ENCODE measurements around the gene ZMYND15. TPM values are rescaled to one million over a fixed set of nuclear protein-coding genes. Genes with fewer than 3 reads are reported as not detected.

Gene ZMYND15
- total and polyA plus RNA-seq, 2 experiments from 2014 or later: 2.9 to 4.1 TPM

DNA sequence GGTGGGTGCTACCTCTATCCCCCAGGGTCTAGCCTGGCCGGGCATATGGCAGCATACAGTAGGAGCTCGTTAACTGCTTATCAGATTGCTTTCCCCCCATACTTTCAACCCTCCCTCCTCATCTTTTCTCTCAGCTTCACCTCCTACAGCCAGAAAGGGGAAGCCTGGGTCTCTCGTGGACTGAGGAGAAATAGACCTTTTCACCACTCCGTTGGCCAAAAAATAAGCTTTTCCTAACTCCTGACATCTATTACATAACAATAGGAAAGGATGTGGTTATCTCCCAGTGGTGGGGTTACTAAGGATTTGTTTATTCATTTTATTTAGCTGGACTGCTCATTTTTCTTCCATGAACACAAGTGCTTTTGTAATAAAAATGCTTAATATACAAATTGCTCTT lies 9.1 kb downstream of the ZMYND15 start:
- no peak overlapping the region for H3K4me2 ChIP-seq
- peaks cover 12% of the 10 kb centered on the region for H3K4me1 ChIP-seq (ENCODE audit: insufficient read depth)
- H3K9me3 ChIP-seq (ENCODE audit: low read depth): no peaks in the 10 kb centered on the region
- no peak overlapping the region for H3K27ac ChIP-seq
- WGBS (ENCODE audit: low lambda C conversion rate, missing lambda C conversion rate): 73% methylated on average over 4 of the region's 4 CpGs
- H2AFZ ChIP-seq: no peak overlapping the region
- no peaks in the 10 kb centered on the region for H3K36me3 ChIP-seq (replicated peaks; ENCODE audit: insufficient read depth, low read depth)
- no peaks in the 10 kb centered on the region for H3K9me2 ChIP-seq (replicated peaks; ENCODE audit: insufficient read depth)
- TF ChIP-seq EZH2 (IDR thresholded peaks at IDR 0.05; ENCODE audit: borderline replicate concordance) (no peak), EZH2phosphoT487 (IDR thresholded peaks at IDR 0.05; ENCODE audit: low read depth, severe bottlenecking, unreplicated experiment) (no peak)
- TF ChIP-seq, protein P1, sequence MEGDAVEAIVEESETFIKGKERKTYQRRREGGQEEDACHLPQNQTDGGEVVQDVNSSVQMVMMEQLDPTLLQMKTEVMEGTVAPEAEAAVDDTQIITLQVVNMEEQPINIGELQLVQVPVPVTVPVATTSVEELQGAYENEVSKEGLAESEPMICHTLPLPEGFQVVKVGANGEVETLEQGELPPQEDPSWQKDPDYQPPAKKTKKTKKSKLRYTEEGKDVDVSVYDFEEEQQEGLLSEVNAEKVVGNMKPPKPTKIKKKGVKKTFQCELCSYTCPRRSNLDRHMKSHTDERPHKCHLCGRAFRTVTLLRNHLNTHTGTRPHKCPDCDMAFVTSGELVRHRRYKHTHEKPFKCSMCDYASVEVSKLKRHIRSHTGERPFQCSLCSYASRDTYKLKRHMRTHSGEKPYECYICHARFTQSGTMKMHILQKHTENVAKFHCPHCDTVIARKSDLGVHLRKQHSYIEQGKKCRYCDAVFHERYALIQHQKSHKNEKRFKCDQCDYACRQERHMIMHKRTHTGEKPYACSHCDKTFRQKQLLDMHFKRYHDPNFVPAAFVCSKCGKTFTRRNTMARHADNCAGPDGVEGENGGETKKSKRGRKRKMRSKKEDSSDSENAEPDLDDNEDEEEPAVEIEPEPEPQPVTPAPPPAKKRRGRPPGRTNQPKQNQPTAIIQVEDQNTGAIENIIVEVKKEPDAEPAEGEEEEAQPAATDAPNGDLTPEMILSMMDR (IDR thresholded peaks at IDR 0.05; ENCODE audit: poor library complexity): no peak
- H3K79me2 ChIP-seq: no peaks in the 10 kb centered on the region
- no peak for DNase-seq (ENCODE audit: low spot score)
- H3K27me3 ChIP-seq: peaks cover 25% of the 10 kb centered on the region
- H3K4me3 ChIP-seq: no peak overlapping the region
- H4K20me1 ChIP-seq (ENCODE audit: insufficient read depth, poor library complexity, severe bottlenecking): no peaks in the 10 kb centered on the region

DNA sequence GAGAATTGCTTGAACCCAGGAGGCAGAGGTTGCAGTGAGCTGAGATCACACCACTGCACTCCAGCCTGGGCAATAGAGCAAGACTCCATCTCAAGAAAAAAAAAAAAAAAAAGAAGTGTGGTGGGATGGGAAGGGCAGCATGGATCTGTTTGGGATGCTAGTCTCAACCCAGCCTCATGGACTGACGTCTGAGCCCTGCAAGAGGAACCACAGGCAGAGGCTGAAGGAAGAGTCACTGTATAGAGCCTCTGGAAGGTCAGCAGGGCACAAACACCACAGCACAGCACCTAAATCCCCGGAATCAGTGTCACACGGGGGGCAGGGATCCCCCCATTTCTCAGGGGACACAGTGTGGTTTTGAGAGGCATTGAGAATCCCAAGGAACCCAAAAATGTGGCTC lies 11.0 kb downstream of the ZMYND15 start:
- Histone ChIP-seq H2AFZ (no peak overlapping the region), H3K9me2 (replicated peaks; ENCODE audit: insufficient read depth) (no peaks in the 10 kb centered on the region), H3K27me3 (peaks cover 12% of the 10 kb centered on the region), H4K20me1 (ENCODE audit: insufficient read depth, poor library complexity, severe bottlenecking) (no peaks in the 10 kb centered on the region), H3K79me2 (no peaks in the 10 kb centered on the region), H3K36me3 (replicated peaks; ENCODE audit: insufficient read depth, low read depth) (no peaks in the 10 kb centered on the region), H3K9me3 (ENCODE audit: low read depth) (no peaks in the 10 kb centered on the region), H3K4me1 (ENCODE audit: insufficient read depth) (peaks cover 3% of the 10 kb centered on the region), H3K4me3 (no peak overlapping the region), H3K27ac (no peak overlapping the region), H3K4me2 (no peak overlapping the region)
- 56% methylated on average over 3 of the region's 3 CpGs for WGBS (ENCODE audit: low lambda C conversion rate, missing lambda C conversion rate)
- DNase-seq (ENCODE audit: low spot score): no peak
- TF ChIP-seq, protein P1 (IDR thresholded peaks at IDR 0.05; ENCODE audit: poor library complexity): no peak
- TF ChIP-seq EZH2 (IDR thresholded peaks at IDR 0.05; ENCODE audit: borderline replicate concordance) (no peak), EZH2phosphoT487 (IDR thresholded peaks at IDR 0.05; ENCODE audit: low read depth, severe bottlenecking, unreplicated experiment) (no peak)

DNA sequence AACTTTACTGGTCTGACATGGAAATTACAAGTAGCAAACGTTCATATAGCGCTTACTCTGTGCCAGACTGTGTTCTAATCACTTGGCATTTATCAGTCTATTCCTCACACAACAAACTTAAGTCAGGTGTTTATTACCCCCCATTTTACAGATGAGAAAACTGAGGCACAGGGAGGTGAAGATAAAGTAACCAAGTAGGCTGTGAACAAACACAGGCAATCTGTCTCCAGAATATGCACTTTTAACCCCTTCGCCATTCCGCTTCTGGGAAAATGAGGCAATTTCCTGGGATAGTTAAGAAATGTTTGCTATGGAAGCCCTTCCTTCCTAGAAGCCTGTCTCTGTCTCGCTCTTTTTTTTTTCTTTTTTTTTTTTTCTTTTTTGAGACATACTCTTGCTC lies 12.3 kb downstream of the ZMYND15 start:
- H3K4me3 ChIP-seq: no peak overlapping the region
- DNase-seq (ENCODE audit: low spot score): no peak
- H3K27me3 ChIP-seq: peaks cover 10% of the 10 kb centered on the region
- H3K79me2 ChIP-seq: no peaks in the 10 kb centered on the region
- H3K9me2 ChIP-seq (replicated peaks; ENCODE audit: insufficient read depth): no peaks in the 10 kb centered on the region
- H3K4me2 ChIP-seq: no peak overlapping the region
- H3K4me1 ChIP-seq (ENCODE audit: insufficient read depth): no peaks in the 10 kb centered on the region
- no peak overlapping the region for H3K27ac ChIP-seq
- no peaks in the 10 kb centered on the region for H3K9me3 ChIP-seq (ENCODE audit: low read depth)
- H3K36me3 ChIP-seq (replicated peaks; ENCODE audit: insufficient read depth, low read depth): no peaks in the 10 kb centered on the region
- H4K20me1 ChIP-seq (ENCODE audit: insufficient read depth, poor library complexity, severe bottlenecking): no peaks in the 10 kb centered on the region
- TF ChIP-seq, protein P1 (IDR thresholded peaks at IDR 0.05; ENCODE audit: poor library complexity): no peak
- TF ChIP-seq EZH2 (IDR thresholded peaks at IDR 0.05; ENCODE audit: borderline replicate concordance): no peak
- TF ChIP-seq EZH2phosphoT487 (IDR thresholded peaks at IDR 0.05; ENCODE audit: low read depth, severe bottlenecking, unreplicated experiment): no peak
- no peak overlapping the region for H2AFZ ChIP-seq
- WGBS (ENCODE audit: low lambda C conversion rate, missing lambda C conversion rate): 84% methylated on average over 5 of the region's 5 CpGs

DNA sequence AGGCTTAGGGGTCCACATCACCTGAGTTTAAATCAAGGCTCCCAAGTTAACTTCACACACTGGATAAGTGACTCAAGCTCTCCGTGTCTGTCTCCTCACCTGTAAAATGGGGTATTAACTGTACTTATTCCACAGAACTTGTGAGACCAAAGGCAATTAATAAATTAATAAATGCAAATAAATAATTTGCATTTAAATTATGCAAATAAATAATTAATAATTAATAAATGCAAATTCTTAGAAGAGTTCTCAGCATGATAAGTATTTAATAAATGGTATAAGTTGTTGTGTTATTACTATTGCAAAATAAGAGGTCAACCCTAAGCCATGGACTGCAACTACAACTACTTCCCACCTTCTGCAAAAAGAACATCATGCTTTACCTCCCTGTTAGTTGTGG lies 13.8 kb downstream of the ZMYND15 start:
- Histone ChIP-seq H3K9me2 (replicated peaks; ENCODE audit: insufficient read depth) (no peaks in the 10 kb centered on the region), H3K4me1 (ENCODE audit: insufficient read depth) (no peaks in the 10 kb centered on the region), H2AFZ (no peak overlapping the region), H3K79me2 (no peaks in the 10 kb centered on the region), H3K9me3 (ENCODE audit: low read depth) (no peaks in the 10 kb centered on the region), H4K20me1 (ENCODE audit: insufficient read depth, poor library complexity, severe bottlenecking) (no peaks in the 10 kb centered on the region), H3K27ac (no peak overlapping the region), H3K27me3 (peaks cover 9% of the 10 kb centered on the region), H3K4me2 (no peak overlapping the region), H3K36me3 (replicated peaks; ENCODE audit: insufficient read depth, low read depth) (no peaks in the 10 kb centered on the region), H3K4me3 (no peak overlapping the region)
- WGBS (ENCODE audit: low lambda C conversion rate, missing lambda C conversion rate): 79% methylated on average over 1 of the region's 1 CpG
- no peak for DNase-seq (ENCODE audit: low spot score)
- TF ChIP-seq EZH2phosphoT487 (IDR thresholded peaks at IDR 0.05; ENCODE audit: low read depth, severe bottlenecking, unreplicated experiment) (no peak), EZH2 (IDR thresholded peaks at IDR 0.05; ENCODE audit: borderline replicate concordance) (no peak)
- TF ChIP-seq, protein P1 (IDR thresholded peaks at IDR 0.05; ENCODE audit: poor library complexity): no peak

Measured in hepatocyte (in vitro differentiated cells).